Measurements from ENCODE around the gene ABL1. TPM values are rescaled to one million over a fixed set of nuclear protein-coding genes. Genes with fewer than 3 reads are reported as not detected.

ABL1 gene
- polyA plus RNA-seq, 10 donors = 49.5 to 75.8 (median 61.8) TPM

GRCh38 chr9:130824079-130824478 lies 11.0 kb upstream of the ABL1 start:
- DNase-seq = no peak

- peak; percentile 86 to 95 (median 87) for DNase-seq
These were observed 10.3 kb upstream of the ABL1 start for GRCh38 chr9:130824643-130825350.

DNA sequence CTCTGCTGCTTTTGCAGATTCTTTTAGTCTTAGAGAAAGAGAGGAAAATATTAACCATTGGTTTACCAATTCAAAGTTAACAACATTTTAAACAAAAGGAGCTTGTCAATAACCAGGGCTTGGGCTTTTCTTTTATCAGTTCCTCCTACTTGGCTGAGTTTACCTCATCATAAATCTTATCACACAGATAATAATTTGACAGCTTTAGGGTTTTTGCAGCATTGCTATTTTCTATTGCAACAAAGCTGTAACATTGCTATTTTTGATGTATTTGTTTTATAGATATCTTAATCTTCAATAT lies 9.8 kb upstream of the ABL1 start:
- DNase-seq = no peak

GRCh38 chr9:130825809-130826208 lies 9.2 kb upstream of the ABL1 start:
- DNase-seq = no peak

DNA sequence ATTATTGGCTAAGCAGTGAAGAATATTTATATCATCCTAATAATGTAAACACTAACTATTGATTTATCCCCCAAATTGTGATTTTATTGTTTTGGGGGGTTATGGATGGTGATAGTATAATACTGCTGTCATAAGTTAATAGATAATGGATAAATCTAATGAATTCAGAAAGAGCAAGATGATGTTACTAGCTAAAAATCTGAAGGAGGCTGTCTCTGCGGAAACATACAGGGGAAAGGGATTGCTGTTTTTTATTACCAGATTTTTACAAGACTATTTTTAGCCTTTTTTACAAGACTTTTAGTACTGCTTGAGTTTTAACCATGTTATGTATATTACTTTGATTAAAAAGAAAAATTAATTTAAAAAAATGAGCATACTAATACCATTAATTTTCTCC lies 5.3 kb upstream of the ABL1 start:
- peak in 1 of 3 donors; percentile 57 for DNase-seq

DNA sequence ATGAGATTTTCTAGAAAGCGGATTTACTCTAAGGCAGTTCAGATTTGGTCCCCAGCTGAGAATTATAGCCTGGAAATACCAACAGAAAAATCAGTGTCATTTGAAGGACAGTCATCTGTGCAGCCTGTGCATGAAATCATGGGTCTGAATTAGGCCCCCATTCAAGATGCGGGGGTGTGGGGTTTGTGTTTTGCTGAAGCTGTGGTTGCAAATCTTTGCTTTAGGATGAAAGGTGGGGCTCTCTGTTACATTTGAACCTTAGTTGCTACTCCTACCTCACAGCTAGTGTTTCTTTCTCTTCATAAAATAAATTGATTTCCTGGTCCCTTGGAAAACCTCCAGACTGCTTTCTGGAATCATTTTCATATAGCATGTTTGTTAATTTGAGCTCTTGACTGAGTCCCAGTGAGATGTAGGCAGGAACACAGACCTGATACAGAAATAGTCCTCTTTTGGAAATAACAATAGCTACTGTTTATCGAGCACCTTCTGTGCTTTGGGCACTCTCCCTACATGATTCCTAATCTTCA lies 4.8 kb upstream of the ABL1 start:
- DNase-seq = peak in 1 of 3 donors; percentile 76

DNA sequence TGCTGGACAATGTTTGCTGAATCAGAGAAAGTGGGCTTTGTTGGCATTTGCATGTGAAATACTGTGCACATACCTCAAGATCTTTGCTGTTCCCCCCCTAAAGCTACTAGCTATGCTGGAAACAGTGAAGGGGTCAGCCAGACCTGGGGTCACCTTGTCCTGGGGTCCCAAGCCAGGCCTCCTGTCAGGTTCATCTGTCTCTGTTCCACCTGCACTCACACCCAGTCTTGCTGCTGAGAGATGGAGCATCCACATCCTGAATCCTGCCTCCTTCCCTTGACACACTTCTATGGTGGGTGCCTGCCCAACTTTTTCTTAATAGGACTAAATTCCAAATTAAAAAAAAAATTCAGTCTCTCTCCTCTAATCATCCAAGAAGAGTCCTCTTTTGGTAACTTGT lies 4.0 kb upstream of the ABL1 start:
- no peak for DNase-seq

DNA sequence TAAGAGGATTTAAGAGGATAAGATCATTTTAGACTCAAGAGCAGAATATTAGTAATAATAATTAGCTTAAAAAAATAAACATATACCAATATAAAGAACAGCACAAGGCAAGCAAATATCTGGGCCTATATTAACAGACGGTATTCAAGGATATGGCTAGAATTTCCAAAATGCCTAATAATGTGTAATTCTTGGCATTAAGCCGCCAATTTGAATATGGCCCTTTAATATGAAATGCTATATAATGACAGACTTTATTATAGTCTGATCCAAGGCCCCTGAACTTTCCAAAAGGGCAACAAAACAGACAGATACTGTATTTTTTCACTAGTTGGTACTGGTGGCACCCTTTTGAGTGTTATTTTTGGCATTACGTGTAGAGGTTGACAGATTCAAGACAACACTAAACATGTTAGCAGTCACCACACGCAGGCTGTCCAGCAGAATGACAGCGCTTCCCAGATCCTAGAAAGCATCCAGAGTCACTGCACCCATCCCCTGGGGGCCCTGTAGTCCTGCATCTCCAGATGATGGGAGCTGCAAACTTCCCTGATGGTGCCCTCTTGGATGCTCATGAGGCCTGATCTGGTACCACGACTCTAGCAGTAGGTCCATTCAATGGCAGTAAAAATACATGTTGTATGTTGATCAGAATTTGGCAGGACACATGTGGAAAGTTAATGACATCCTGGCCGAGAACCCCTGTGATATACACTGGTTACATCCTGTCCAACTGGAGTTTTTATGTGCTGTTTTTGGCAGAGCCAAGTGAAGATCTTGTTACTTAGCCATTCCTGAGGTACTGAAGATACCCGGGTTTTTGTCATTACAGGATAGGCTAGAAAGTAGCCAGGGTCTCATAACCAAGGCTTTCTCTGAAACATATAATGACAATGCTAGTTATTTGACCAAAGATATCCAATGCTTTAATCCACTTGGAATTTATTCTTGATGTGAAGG lies 1.7 kb upstream of the ABL1 start:
- DNase-seq = peak in 1 of 3 donors; percentile 80

- peak in 2 of 3 donors; percentile 84 to 91 for DNase-seq
These were observed 616 bp downstream of the ABL1 start for GRCh38 chr9:130835441-130836298.

DNA sequence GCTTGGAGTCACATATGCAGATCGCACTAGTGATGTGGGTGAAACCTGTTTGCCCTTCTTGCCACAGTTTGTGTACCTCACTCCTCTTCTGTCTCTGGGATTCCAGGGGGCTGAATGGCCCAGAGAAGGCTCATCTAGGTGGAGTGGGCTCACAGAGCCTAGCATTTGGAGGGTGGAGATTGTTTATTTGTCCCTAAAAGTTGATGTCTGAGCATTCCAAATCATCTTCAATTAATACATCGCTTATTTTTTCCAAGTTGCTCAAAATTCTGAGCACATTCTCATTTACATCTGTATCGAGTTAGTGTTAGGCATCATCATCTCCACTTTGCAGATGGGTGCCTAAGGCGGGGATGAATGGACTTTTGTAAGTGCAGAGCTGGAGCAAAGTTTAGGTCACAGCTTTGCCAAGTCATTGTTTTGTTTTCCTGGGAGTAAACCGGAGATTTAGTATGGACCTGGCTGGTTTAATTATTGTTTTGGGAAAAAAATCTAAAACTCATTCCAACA lies 2.0 kb downstream of the ABL1 start:
- DNase-seq = peak in 1 of 3 donors; percentile 70

GRCh38 chr9:130837643-130838042 lies 2.6 kb downstream of the ABL1 start:
- no peak for DNase-seq

- peak in 1 of 3 donors; percentile 38 for DNase-seq
These were observed 4.4 kb downstream of the ABL1 start for GRCh38 chr9:130839132-130840111.

DNA sequence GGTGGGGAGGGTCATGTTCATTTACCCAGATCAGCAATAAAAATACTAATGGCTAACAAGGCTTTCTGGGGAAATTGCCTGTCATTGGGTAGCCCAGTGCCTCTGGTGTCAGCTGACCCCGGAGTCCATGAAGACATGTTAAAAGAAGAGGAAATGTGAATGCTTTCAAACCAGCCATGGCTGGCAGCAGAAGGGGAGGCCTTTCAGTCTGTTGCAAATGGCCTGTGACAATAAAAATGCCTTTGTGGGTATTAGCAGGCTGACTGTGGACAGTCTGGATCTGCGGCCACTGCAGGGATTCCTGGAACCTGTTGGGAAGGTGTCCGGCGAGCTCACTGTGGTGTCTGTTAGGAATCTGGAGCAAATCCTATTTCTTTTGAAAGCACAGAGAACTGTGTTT lies 7.5 kb downstream of the ABL1 start:
- DNase-seq = peak in 1 of 3 donors; percentile 16

- no peak for DNase-seq
These were observed 8.2 kb downstream of the ABL1 start for GRCh38 chr9:130843049-130843908.

DNA sequence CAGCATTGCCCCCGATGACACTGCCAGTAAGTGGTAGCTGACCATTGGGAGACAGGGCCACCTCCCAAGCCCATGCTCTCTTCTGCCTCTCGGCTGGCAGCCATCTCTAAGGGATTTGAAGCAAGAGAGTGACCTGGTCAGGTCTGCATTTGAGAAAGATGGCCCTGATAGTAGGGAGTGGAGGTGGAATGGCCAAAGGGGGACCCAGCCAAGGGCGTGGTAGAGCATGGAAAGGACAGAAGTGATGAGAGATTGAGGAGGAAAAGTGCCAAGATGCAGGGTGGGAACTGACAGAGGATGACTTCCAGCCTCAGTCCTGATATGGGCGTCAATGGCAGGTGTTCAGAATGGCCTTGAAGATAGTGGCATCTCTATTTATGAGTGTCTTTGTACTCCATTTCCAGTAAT lies 9.0 kb downstream of the ABL1 start:
- peak in 2 of 3 donors; percentile 67 to 72 for DNase-seq

- no peak for DNase-seq
These were observed 10.2 kb downstream of the ABL1 start for GRCh38 chr9:130845254-130845653.

- DNase-seq = peak; percentile 83 to 93 (median 84)
These were observed 10.9 kb downstream of the ABL1 start for GRCh38 chr9:130845901-130846481.

DNA sequence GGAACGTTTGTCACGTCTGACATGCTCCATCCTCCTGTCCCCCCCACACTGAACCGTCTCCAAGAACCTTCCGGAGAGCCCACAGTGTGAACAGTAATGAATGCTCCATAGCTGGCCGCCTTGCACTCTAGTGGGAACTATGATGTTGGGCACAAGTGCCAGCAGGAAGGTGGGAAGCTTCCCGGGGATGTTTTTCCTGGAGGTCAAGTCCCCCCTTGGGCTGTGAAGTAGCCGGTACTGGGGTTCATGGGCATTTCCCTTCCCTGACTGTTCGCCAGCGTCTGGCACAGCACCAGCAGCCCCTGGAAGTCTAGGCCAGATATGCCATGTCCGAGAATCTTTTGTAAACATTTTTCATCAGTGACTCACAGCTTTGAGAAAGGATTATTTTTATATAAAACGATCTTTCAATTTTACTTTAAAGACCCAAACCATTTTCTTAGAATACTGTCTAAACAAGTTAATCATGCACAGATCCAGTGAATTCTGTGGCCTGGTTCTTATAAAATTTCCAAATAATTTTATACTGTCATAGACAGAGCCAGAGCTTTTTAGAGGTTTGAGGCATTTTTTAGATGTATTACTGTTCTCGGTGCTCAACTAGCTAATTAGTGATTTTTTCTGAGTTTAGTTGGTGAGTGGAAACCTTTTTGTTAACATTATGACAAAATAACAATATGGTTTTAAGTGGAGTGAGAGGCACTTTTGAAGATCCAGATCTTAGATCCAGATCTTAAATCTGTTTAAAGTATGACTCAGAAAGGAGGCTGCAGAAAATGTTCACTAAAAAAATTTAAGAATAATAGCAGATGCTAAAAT lies 11.6 kb downstream of the ABL1 start:
- DNase-seq = peak in 1 of 3 donors; percentile 75
